Body of pancreas (tissue), 4 donors: ENCODE measurements around the gene SLC5A4.

Experiments
- POLR2A ChIP-seq, 3 donors: fragments of 450-650 bp; IDR thresholded peaks; one replicate each; pipeline ENCODE4 v1.6.1; 2016; ENCODE audit warnings: antibody characterized with exemption in 3 of 3, mild to moderate bottlenecking in 2 of 3
- TF ChIP-seq, protein P1 (sequence below), 7 experiments: fragments of 450-650 bp in 4 of 7; fragments of 200-600 bp in 3 of 7; sonication (generic) in 3 of 7; IDR thresholded peaks; one replicate each; pipeline ENCODE4 v1.5.1; 2016 to 2019; ENCODE audit warnings: antibody characterized with exemption in 7 of 7

DNA sequence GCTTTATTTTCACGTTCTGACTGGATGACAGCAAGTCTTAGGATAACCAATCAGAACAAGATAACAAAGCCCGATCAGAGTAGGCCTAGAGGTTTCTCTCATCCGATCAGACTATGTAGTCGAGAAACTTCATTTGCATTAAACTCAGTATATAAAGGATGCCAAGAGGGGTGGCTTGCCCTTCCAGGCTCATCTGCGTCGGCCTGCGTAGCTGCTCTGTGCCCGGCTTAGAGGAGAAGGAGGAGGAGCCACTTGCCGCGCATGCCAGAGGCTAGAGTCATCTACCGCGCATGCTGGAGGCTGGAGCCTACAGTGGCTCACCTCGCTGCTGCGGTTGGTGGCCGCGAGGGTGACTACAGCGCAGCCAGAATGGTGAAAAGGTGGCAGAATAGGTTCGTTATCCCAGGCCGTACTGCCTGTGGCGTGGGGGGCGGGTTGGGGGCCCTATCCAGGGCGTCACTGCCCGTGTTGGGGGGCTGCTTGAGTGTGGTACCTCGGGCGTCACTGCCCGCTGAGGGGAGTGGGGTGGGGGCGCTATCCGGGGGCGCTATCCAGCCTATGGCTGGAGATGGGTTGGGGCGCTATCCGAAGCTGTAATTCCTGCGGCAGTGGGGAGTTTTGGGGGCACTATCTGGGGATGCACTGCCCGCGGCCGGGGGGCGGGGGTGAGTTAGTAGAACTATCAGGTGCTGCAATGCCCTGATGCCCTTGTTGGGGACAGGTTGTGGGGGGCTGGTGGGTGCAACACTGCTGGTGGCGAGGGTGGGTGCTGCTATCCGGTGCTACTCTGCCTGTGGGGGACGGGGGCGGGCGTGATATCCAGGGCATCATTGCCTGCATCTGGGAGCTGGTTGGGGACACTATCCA, 50.1 kb downstream of the SLC5A4 start, which contains the start of gene RFPL2:
- TF ChIP-seq, protein P1, sequence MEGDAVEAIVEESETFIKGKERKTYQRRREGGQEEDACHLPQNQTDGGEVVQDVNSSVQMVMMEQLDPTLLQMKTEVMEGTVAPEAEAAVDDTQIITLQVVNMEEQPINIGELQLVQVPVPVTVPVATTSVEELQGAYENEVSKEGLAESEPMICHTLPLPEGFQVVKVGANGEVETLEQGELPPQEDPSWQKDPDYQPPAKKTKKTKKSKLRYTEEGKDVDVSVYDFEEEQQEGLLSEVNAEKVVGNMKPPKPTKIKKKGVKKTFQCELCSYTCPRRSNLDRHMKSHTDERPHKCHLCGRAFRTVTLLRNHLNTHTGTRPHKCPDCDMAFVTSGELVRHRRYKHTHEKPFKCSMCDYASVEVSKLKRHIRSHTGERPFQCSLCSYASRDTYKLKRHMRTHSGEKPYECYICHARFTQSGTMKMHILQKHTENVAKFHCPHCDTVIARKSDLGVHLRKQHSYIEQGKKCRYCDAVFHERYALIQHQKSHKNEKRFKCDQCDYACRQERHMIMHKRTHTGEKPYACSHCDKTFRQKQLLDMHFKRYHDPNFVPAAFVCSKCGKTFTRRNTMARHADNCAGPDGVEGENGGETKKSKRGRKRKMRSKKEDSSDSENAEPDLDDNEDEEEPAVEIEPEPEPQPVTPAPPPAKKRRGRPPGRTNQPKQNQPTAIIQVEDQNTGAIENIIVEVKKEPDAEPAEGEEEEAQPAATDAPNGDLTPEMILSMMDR (IDR thresholded peaks at IDR 0.05) = no peak
- TF ChIP-seq POLR2A (IDR thresholded peaks at IDR 0.05) = no peak
